Measurements from ENCODE around the gene NR2F2.

NR2F2 gene

GRCh38 chr15:96332637-96333121 is 2.2 kb downstream of the NR2F2 start:
- DNase-seq = no peak

DNA sequence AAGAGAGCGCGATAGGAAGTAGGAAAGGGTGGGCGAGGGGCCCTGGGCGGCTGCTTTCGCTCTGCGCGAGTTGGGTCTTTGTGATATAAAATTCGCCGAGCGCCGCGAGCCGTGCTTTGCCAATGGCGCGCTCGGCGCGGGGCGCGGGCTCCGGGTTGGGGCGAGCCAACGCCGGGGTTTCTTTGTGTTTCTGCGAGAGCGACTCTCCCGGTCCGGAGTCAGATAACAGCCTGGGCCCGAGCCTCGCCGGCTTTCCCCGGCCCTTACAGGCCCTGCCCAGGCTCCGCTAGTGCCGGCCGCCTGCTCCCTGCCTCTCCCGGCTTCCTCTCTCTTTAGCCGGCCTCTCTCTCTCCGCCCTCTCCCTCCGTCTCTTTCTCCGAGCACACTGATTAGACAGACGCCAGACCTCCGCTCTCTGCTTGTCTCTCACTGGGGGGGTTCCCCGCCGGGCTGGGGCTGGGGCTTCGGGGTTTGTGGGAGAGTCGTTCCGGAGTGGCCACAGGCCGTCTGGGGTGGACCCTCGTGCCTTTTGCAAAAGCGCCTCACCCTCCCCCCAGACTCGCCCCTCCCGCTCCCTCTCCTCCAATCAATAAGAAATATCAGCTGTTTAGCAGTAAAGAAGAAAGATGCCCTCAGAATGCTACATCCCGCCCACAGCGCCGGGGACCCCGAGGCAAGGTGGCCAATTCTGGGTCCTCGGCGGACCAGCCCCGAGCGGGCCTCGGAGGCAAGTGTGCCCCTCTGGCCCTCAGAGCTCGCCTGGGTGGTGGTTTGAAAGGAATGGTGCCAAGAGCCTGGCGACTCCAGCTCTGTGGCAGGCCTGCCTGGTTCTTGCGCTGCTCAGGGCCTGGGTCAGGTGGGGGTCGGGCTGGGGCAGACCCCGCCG is 2.9 kb downstream of the NR2F2 start:
- no peak for DNase-seq

GRCh38 chr15:96334017-96334704 is 3.7 kb downstream of the NR2F2 start:
- DNase-seq = no peak

GRCh38 chr15:96334705-96335410 is 4.4 kb downstream of the NR2F2 start:
- no peak for DNase-seq

GRCh38 chr15:96335411-96336024 is 5.0 kb downstream of the NR2F2 start:
- DNase-seq = no peak

DNA sequence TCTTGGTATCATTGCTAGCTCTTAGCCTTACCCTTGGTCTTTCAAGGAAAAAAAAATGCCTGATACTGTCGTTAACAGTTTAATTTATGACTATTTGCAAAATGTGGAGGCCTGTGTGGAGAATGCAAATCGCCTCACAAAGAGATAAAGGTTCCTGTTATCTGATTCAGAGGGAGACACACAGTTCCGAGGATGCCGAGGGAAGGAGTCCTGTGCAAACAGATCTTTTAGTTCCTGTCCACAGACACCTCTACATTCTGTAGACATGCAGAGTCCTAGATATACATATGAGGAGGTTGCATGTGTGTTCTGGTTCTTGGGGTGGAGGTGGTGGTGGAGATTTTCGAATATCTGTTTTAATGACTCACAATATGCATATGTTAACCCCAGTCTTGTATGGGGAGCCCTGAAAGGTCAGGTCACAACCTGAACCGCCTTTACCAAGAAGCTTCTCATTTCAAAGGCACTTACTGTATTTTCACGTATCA is 5.7 kb downstream of the NR2F2 start:
- DNase-seq = no peak

DNA sequence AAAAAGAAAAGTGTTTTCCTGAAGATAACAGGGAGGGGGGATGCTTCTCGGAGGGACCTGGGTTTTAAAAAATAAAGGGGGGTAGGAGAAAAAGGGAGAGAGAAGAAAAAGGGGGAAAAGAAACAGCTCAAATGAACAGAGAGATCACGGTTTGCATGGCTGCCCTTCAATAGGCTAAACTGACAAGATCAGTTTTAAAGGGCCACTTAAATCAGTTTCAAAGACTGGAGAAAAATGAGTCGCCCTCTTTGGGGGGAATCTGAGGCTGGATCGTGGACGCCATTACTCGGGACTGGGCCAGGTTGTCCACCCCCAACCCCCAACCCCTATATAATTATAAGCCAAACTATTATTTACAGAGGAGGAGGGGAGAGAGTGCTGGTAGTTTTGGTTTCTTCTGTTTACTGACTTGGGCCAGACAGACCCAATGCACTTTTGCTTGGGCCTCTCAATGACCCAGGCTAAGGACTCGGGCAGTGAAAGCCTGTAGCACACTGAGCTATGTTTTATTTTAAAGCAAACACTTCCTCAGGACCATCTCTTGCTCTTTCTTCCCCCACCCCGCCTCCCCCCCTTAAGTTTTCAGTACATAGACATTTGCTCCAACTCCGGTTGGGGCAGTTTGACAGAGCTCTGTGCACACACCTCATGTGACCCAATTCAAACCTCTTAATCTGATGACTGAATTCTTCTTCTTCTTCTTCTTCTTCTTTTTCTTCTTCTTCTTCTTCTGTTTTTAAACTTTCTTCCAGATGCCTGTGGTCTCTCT is 6.3 kb downstream of the NR2F2 start:
- no peak for DNase-seq

GRCh38 chr15:96337365-96338023 is 7.0 kb downstream of the NR2F2 start:
- DNase-seq = no peak

DNA sequence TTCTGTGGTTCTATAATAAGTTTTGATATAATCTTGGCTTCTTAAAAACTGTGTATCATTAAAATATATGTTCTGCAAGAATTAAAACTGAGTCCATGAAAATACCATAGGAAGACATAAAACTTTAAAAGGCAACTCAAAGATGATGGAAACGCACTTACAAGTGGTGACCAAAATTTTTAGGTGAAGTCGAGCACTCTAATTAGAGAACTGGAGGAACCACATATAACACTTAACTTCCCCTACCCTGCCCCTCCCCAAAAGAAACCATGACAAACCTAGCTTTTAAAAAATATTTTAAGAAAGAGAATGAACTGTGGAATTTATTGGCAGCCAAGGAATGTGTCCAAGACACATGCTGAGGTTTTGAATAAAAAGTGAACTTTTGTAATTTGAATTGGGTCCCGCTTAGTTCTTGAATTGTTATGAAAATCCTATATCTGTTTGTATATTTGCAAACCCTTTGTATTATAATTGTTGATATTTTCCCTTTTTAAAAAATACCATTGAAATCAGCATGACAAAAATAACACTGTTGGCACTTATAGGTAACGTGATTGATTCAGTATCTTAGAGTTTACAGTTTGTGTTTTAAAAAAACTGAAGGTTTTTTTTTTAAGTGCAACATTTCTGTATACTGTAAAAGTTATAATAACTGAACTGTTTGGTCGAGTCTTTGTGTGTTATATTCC is 7.7 kb downstream of the NR2F2 start:
- DNase-seq = no peak

- no peak for DNase-seq
Measured at GRCh38 chr15:96338766-96339618, 8.5 kb downstream of the NR2F2 start.

- DNase-seq = no peak
Measured at GRCh38 chr15:96339619-96340347, 9.3 kb downstream of the NR2F2 start.

DNA sequence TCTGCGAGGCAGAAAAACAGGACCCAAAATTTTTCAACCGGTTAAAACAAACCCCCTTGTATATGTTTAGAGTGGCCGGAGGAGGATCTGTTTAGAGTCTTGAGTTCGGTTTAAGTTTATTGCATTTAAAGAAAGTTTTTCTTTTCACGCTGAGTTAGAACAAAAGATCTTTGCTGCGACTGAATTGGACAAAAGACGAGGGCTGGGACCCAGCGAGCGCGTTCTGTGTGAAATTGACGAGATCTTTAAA is 9.8 kb downstream of the NR2F2 start:
- DNase-seq = no peak

DNA sequence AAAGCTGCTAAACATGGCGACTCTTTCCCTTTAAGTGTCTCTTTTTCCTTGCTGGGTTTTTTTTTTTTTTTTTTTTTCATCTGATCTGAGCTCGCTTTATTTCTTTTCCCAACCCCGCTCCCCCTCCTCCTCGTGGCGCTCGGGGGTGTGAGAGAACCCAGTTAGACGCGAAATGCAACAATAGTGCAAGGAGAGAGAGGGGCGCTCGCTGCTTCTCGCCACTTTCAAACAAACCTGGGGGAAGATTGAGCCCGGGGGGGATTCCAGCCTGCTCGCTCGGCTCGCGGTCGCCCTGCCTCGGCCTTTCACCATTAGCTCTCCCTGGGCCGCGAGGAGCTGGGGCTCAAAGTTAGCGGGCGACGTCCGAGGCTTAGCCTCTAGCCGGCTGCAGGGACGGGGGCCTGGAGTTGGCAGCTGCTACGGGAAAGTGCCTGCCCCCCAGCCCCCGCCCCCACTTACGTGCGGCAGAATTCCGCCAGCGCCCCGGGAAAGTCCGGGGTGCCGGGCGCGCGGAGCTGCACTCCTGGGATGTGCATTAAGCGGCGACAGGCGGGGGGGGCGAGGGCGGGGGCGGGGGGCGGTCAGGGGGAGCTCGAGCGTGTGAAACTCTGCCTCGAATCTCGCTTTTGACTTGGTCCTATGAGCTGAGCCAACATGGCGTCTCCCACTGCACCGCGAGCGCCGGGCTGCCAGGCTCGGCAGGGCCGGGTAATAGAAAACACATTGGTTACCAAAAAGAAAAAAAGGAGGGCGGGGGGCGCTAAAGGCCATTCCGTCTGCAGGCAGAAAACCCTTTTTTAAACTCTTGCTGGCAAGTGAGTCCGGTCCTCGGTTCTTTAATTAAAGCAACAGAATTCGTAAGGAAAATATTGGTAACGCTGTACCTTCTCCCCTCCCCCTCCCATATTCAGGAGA is 10.4 kb downstream of the NR2F2 start:
- DNase-seq = no peak

GRCh38 chr15:96341513-96342405 is 11.3 kb downstream of the NR2F2 start:
- DNase-seq = no peak

- no peak for DNase-seq
Measured at GRCh38 chr15:96342406-96343112, 12.1 kb downstream of the NR2F2 start.

All from effector CD8-positive, alpha-beta T cell (primary cell).